Activated B cell treated with CpG ODN at 0.5 μM for 24 hours (primary cell): ENCODE data around the gene SHISAL1. TPM values are rescaled to one million over a fixed set of nuclear protein-coding genes. Genes with fewer than 3 reads are reported as not detected.

ENCODE experiments used
- ATAC-seq: fragments of 200-7000 bp; cut with Tn5 transposase; one replicate; pipeline ENCODE4 v1.10.0; 2021; ENCODE audit warnings: low read depth, mild to moderate bottlenecking, moderate library complexity
- CTCF ChIA-PET: fragments of 350-600 bp; sonication (Branson Sonifier 250); formaldehyde crosslinking; loops from one replicate; lab custom pipeline; 2021; ENCODE audit warnings: antibody characterized with exemption; lab: Charles Lee
- POLR2A ChIA-PET: fragments of 350-600 bp; sonication (Branson Sonifier 250); formaldehyde crosslinking; loops from one replicate; lab custom pipeline; 2021; ENCODE audit warnings: antibody characterized with exemption; lab: Charles Lee
- DNase-seq: peaks from one replicate; pipeline ENCODE4 v3.0.0; 2022
- H3K27ac Mint-ChIP-seq: one replicate; pipeline ENCODE4 v1.8.0; 2020; ENCODE audit warnings: mixed read lengths
- H3K27me3 Mint-ChIP-seq: one replicate; pipeline ENCODE4 v1.8.0; 2021; ENCODE audit warnings: mixed read lengths
- H3K36me3 Mint-ChIP-seq: one replicate; pipeline ENCODE4 v1.8.0; 2021; ENCODE audit warnings: low read depth, mixed read lengths
- H3K4me1 Mint-ChIP-seq: one replicate; pipeline ENCODE4 v1.8.0; 2021; ENCODE audit warnings: mixed read lengths
- H3K4me3 Mint-ChIP-seq: one replicate; pipeline ENCODE4 v1.8.0; 2020; ENCODE audit warnings: mild to moderate bottlenecking, mixed read lengths
- H3K9me3 Mint-ChIP-seq: one replicate; pipeline ENCODE4 v1.8.0; 2020; ENCODE audit warnings: mixed read lengths
- CTCF ChIP-seq: fragments of 200-600 bp; IDR thresholded peaks from one replicate; pipeline ENCODE4 v1.8.0; 2022; ENCODE audit warnings: antibody characterized with exemption, mild to moderate bottlenecking
- intact Hi-C: fragments of 100-400 bp; cut with micrococcal nuclease; formaldehyde crosslinking; loops from one replicate; pipeline ENCODE4 v1.15.1; 2024
- total RNA-seq: library from RNA; stranded (reverse); gene quantifications from 2 replicates; pipeline ENCODE4 v1.2.3, GENCODE V29; 2022

Gene SHISAL1
- total RNA-seq, 1 donor from 2014 or later = not detected

- no peak for TF ChIP-seq CTCF
- CTCF ChIA-PET = no interaction called here
- H3K4me1 Mint-ChIP-seq = no peaks in the 10 kb centered on the region
- no peak for ATAC-seq
- H3K36me3 Mint-ChIP-seq = no peaks in the 10 kb centered on the region
- intact Hi-C loops = no loop called here
- peaks cover 30% of the 10 kb centered on the region for H3K27me3 Mint-ChIP-seq
- DNase-seq = no peak
- no peaks in the 10 kb centered on the region for H3K9me3 Mint-ChIP-seq
- H3K27ac Mint-ChIP-seq = no peak overlapping the region
- POLR2A ChIA-PET = no interaction called here
- no peak overlapping the region for H3K4me3 Mint-ChIP-seq
Observed at GRCh38 chr22:44348971-44349560, 36.3 kb upstream of the SHISAL1 start.

GRCh38 chr22:44347549-44347948 lies 34.8 kb upstream of the SHISAL1 start:
- ATAC-seq (no peak), DNase-seq (no peak)
- ChIA-PET POLR2A (no interaction called here), CTCF (no interaction called here)
- H3K27me3 Mint-ChIP-seq = peaks cover 25% of the 10 kb centered on the region
- H3K36me3 Mint-ChIP-seq = no peaks in the 10 kb centered on the region
- no peaks in the 10 kb centered on the region for H3K4me1 Mint-ChIP-seq
- no peak overlapping the region for H3K4me3 Mint-ChIP-seq
- TF ChIP-seq CTCF = no peak
- intact Hi-C loops = no loop called here
- no peaks in the 10 kb centered on the region for H3K9me3 Mint-ChIP-seq
- H3K27ac Mint-ChIP-seq = no peak overlapping the region

- Mint-ChIP-seq H3K4me3 (no peak overlapping the region), H3K36me3 (no peaks in the 10 kb centered on the region), H3K4me1 (no peaks in the 10 kb centered on the region), H3K27ac (no peak overlapping the region), H3K9me3 (no peaks in the 10 kb centered on the region), H3K27me3 (peaks cover 25% of the 10 kb centered on the region)
- no peak for TF ChIP-seq CTCF
- DNase-seq = no peak
- intact Hi-C loops = no loop called here
- CTCF ChIA-PET = no interaction called here
- POLR2A ChIA-PET = no interaction called here
- ATAC-seq = no peak
Observed at GRCh38 chr22:44347080-44347479, 34.3 kb upstream of the SHISAL1 start.

- no peaks in the 10 kb centered on the region for H3K36me3 Mint-ChIP-seq
- peaks cover 22% of the 10 kb centered on the region for H3K27me3 Mint-ChIP-seq
- H3K27ac Mint-ChIP-seq = no peak overlapping the region
- TF ChIP-seq CTCF = no peak
- H3K4me1 Mint-ChIP-seq = no peaks in the 10 kb centered on the region
- ATAC-seq = no peak
- DNase-seq = no peak
- POLR2A ChIA-PET = no interaction called here
- intact Hi-C loops = no loop called here
- CTCF ChIA-PET = no interaction called here
- no peaks in the 10 kb centered on the region for H3K9me3 Mint-ChIP-seq
- H3K4me3 Mint-ChIP-seq = no peak overlapping the region
Observed at GRCh38 chr22:44345872-44346271, 33.1 kb upstream of the SHISAL1 start.

- peaks cover 18% of the 10 kb centered on the region for H3K27me3 Mint-ChIP-seq
- no peaks in the 10 kb centered on the region for H3K9me3 Mint-ChIP-seq
- intact Hi-C loops = no loop called here
- H3K36me3 Mint-ChIP-seq = no peaks in the 10 kb centered on the region
- H3K4me1 Mint-ChIP-seq = no peaks in the 10 kb centered on the region
- no peak overlapping the region for H3K4me3 Mint-ChIP-seq
- no peak for DNase-seq
- POLR2A ChIA-PET = interaction anchor here (0.6 kb wide), 1 partner anchor 163 kb away, joined by 3 read pairs; the partner anchor contains the start of gene PARVG
- no peak overlapping the region for H3K27ac Mint-ChIP-seq
- TF ChIP-seq CTCF = no peak
- CTCF ChIA-PET = no interaction called here
- no peak for ATAC-seq
Observed at GRCh38 chr22:44344407-44344806, 31.7 kb upstream of the SHISAL1 start.
